Left kidney (tissue), 2 donors: Measurements from ENCODE around the gene SYTL3. TPM values are rescaled to one million over a fixed set of nuclear protein-coding genes. Genes with fewer than 3 reads are reported as not detected.
"Not testable (repeated sequence)": the region's sequence is repeated elsewhere in the genome, so short reads cannot be mapped to it uniquely, and the experiment has no call there.

Source experiments
- DNase-seq: peaks from one replicate; pipeline ENCODE4 v3.0.0-alpha.2; 2013
- polyA plus RNA-seq: library from polyadenylated mRNA; unstranded; fragments of 120-200 nt; gene quantifications from one replicate; pipeline ENCODE4 v1.2.1, GENCODE V29; 2013; ENCODE audit not compliant: insufficient read length

The SYTL3 gene
- polyA plus RNA-seq, 1 donor, result 3.4 TPM

DNA sequence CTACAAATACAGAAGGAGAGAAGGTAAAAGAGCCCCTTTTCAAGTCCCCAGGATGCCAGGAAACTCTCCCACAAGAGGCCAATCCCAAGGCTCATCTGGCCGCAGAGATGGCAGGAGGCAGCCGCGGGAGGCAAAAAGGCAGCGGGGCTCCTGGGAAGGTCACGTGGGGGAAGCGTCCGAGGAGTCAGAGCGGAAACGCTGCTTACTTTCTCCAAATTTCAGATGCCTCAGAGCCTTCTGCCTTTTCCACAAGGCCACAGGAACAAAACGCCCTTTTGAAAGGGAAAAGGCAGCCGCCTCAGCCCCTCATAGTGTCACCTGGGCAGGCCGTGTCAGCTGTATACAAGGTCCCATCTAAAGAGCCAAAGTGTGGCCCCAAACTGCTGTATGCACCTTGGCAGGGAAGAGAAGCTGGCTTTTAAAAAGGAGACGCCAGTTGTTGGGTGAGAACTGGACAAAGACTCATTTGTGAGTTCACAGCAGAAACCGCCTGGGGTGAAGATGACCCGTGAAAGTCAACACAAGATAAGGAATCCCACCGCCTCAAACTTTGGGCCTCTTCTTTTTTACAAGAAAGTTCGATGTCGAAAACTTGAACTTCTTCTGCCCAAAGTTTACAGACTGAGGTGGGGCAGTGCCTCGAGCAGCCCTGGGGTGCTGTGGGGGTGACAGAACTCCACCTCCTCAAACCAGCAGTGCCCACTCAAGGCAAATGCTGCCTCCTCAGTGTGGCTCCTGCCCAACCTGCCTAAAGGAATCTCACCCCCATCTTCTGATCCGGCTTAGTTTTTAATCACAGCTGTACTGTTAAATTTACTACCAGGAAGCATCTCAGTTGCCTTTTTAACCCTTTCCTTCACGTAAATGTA, 124.0 kb downstream of the SYTL3 start:
- DNase-seq, result no peak

DNA sequence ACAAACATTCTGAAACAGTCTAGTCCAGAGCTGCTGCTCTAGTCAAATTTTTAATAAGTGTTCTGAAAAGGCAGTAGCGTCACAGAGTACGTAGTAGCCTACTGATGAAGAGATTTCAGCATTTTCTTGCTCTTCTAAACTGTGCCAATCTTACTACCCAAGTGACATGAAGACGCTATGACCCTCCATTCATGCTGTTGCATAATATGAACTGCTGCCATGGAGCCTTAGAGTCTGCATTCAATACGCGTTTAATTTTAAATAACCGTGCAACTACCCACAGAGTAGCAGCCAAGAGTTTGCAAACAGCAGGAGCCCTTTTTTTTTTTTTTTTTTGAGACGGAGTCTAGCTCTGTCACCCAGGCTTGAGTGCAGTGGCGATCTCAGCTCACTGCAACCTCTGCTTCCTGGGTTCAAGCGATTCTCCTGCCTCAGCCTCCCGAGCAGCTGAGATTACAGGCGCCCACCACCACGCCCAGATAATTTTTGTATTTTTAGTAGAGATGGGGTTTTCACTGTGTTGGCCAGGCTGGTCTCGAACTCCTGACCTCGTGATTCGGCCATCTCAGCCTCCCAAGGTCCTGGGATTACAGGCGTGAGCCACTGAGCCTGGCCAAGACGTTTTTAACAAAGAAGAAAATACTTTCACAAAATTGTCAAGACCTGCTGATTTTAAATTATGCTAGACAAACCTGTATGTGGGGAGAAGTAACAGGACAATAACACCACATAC, 125.0 kb downstream of the SYTL3 start:
- DNase-seq, result no peak

DNA sequence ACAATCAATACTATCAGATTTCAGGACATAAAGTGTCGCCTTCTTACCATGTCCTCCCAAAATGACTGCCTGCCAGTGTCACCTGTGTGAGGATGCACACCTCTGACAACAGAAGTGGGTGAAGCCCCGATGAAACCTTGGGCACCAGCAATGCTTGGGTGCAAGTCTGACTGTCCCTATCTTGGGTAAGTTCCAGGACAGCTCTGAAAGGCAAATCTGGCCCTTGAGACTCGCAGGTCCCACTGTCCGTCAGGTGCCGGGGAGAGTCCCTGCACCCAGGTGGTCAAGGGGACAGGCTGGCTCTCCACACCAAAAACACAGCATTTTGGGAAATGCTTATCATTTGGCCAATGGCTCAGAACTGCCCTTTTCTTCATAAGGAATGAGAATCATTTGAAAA, 126.0 kb downstream of the SYTL3 start:
- DNase-seq, result no peak

DNA sequence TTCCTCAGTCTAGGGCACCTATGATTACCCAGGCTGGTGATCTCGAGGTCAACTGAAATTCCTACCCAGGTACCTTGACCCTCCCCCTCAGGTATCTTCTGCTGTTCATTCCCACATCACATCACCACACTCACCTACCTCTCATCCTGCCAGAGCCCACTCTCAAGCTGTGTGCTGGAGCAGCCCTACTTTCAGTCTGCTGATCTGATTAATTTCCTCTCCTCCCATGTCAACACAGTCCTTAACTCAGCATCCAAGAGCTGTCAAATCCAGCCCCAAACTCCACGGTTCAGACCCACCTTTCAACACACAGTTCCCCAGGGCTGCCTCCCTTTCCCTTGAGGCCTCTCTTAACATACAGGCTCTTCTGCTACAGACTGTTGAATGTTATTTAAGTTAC, 126.9 kb downstream of the SYTL3 start:
- DNase-seq, result no peak

DNA sequence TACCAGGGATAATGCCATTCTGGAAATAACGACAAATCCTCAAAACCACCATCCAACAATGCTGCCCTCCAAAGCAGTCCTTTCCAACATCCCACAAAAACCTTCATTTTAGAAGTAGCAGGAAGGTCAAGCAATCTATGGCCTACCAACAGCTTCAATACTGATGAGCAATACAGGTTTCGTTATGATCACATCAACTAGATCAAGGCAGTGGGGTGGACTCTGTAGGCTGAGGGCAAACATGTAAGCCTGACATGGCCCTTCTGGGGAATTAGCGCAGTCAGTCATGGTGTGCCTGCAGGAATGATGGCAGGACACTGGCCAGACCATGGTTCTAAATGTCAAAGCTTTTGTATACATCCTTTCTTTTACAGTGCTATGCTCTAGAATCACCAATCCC, 127.7 kb downstream of the SYTL3 start:
- no peak for DNase-seq

DNA sequence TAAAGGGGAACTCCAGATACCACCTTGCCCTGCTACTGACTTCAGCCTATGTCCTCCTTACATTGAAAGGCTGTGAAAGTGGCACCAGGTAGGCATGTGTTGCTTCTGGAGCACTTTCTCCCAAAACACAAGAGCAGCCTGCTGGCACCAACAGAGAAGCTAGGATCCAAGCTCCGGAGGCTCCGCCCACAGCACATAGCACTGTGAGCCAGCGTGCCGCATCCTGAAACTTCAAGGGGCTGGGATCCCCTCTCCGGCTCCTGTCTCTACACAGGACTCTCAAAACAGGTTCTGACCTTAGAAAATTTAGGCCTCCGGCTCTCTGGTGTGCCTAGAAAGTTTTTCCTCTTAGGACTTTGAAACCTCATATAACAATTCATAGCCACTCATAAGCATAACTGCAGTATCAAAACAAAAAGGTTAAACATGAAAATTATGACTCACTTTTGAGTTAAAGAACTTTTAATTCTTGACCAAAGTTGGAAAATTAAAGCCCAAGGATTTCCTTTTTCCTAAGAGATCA, 128.2 kb downstream of the SYTL3 start:
- no peak for DNase-seq

DNA sequence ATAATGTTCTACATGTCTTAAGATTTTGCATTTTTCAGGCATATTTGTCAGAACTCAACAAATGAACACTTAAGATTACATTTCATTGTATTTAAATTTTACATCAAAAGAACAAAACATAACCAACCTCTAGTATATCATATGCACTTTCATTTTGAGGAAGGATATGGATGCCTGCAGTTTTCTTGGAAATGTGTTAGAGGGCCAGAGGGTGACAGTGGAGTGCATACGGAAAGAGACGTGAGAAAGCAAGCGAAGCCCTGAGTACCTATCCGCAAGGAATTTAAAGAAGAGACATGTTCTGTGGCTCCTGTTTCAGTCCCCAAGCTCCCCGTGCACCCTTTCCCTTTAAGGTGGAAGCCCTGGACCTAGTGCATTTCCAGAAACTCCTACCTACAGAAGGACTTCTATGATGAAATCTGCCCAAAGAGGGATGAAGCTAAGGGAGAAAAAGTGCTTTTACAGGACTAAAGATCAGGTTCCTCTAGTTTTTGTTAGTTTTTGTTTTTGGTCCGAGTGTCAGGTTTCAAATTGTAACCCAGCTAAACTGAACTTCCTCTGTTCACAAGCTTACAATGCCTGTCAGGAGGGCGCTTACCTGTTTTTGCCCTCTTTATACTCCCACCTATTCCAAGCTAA, 130.5 kb downstream of the SYTL3 start:
- no peak for DNase-seq

DNA sequence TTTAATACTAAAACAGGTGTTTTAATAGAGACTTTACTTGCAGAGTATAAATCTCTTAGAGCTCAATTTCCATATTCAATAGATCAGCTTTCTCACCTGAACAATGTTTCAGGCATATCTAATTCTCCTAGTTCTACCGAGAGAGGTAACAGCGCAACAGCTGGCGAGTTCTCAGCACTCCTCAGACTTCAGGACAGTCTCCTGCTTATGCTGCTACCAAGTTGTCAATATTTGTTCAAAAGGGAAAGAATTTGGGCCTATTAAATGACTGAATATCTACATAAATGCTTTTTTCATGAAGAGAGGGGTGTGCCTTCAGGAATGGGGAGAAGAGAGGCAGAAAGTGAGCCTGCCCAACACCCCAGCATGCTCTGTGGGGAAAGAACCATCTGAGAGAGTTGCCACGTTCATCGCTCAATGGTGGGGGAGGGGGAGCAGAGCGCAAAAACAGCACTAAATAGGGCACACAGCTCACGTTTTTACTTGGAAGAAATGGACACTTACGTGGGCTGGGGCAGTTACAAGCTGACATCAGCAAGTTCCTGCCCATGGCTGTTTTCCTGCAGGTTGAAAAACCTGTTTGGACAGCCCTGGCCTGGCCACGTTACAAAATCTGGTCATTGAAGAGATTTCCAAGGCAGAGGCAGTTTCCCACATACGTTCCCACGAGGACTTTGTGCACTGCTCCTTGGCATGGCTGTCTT, 131.3 kb downstream of the SYTL3 start:
- DNase-seq, result no peak

DNA sequence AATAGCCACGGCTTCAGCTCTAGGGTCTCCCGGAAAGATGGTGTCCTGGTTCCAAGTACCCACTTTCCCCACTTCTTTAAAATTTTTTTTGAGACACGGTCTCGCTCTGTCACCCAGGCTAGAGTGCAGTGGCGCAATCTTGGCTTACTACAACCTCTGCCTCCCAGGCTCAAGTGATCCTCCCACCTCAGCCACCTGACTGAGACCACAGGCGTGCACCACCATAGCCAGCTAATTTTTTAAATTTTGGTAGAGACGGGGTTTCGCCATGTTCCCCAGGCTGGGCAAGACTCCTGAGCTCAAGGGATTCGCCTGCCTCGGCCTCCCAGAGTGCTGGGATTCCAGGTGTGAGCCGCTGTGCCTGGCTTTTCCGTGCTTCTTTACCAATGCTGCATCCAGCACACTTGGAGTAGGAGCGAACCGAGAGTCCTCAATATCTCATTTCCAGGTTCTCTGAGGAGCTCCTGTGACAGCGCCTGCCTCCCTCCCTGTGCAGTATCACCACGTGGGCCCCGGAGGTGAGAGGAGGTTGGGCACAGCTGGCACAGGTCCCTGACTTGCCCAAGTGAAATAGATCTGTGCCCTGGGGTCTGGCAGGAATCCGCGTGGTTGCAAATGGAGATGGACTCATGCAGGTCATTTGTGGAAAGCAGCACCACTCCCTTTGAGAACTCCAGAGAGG, 132.0 kb downstream of the SYTL3 start:
- DNase-seq, result no peak

DNA sequence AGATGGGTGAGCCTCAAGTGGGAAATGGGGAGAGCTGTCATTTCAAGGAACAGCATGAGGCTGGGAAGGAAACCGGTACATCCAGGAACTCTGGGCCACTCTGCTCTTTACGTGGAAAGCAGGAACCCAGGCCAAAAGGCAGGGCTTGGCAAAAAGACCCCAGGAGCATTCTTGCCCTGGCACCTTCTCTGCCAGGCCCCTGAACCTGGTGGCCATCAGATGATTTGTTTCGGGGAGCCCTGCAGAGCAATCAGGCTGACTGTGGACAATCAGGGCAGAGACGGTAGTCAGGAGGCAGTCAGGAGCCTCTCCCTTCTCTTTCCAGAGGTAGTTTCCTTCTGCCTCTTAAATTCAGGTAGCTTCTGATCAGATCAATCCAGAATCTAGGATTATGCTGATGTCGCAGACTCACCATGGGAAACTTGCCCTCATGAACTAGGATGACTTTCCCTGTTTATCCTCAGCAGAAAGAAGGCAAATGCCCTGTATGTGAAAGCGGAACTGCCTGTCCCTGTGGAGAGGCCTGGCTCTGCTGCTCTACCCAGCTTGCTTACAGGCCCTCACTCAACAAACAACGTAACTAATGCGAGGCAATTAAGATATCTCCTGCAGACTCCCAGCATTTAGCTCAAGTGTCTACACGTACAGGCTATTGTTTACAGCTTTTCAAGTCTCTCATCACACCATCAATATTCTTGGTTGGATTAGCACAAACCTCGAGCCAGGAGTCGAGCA, 132.7 kb downstream of the SYTL3 start:
- DNase-seq, result no peak

DNA sequence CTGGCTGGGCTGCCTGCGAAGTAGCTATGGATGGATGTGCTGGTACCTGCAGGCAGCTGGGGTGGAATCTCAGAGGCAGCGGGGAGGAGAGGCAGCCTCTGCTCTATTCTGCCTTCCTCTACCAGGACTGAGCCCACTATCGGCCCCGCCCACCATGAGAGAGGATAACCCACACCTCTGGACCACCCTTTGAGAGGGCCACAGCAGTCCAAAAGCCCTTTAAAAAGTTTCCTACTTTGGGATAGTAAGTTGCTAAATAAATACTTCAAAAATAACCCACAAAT, 133.3 kb downstream of the SYTL3 start:
- no peak for DNase-seq

DNA sequence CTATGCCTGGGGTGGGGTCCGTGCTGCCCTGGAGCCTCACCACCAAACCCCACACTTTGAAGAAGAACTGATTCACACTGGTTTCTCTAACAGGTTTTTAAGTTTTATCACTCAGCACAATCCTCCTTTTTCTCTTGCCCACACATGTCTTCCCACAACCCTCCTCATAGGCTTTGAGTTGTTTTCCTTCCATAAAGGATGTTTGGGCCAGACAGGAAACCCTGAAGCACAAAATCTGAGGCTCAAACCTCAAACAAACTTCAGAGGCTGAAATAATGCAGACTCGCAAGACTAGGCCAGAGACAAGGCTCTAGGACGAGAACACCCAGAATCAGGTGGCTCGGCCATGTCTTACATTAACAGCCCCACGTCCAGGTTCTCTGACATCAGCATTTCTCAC, 134.0 kb downstream of the SYTL3 start:
- DNase-seq, result no peak

DNA sequence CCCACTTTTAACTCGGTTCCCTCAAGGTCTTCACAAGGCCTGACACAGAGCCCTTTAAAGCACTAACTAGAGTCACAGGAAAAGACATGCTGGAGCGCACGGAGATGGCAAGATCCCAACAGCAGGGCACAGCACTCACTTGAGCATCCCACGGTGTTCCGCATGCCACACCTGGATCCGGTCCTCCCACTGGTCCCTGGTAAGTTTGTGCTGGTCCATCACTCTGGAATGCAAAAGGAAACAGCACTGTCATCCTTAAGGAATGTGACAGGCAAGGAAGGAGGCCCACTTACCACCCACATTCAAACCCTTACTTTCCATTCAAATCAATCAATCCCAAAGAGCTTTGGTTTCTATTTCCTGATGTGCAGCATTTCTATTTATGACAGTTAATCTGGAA, 134.7 kb downstream of the SYTL3 start:
- DNase-seq, result no peak

DNA sequence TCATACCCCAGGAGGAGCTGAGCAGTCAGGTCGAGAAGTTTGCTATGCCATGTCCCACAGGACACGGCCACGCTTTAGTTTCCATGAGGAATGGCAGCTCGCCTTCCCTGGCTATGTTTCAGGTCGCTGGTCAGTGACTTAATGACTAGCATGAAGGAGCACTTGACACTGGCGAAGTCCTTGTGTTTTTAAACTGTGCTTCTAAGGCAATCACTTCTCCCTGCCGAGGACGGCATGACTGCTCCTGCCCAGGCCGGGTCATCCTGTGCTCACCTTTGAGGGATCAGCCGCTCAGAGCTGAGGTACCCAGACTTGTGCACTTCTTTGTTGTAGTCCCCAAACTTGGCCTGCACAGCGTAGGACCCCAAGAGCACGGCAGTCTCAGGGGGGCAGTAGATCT, 135.2 kb downstream of the SYTL3 start:
- no peak for DNase-seq

DNA sequence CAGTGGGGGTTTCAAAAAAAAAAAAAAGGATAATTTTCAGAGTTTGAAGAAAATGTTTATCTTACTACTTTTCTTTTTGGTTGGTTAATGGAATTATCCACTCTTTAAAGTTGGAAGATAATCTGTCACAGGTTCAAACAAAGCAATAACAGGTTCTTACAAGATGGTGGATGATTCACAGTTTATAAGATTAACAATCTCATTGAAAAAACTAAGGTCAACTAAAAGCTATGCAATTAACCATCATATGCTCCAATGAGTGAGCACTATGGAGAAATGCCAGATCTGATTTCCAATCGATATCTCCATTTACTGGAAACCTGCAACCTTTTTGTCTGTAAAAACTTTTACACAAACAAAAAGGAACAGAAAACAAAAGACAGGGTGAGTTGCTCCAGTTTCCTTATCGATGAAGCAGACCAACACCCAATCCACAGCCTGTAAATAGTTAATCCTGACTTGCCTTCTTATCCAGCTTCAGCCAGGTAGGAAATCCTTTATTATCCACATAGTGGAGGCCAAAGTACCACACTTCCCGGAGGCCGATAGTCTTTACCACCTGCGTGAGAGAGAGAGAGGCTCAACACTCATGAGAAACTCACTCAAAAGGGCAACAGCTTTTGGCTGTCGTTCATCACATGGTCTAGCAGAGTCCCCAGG, 136.9 kb downstream of the SYTL3 start:
- DNase-seq, result no peak

DNA sequence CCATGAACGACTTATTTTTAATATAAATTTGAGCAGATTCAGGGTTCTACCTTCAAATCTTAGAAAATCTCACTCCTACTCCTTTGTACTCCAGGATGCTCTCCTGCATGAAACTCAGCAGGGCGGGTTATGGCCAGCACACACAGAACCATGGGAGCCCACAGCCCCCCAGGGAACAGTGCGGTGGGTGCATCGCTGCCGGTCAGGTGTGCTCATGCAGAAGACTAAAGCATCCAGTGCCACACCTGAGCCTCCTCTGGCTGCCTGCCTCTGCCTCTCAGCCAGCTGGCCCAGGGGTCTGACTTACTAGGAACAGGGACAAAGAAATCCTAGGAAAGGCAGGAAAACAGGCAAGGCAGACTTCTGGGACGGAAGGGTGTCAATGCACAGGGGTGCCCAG, 137.5 kb downstream of the SYTL3 start:
- no peak for DNase-seq

DNA sequence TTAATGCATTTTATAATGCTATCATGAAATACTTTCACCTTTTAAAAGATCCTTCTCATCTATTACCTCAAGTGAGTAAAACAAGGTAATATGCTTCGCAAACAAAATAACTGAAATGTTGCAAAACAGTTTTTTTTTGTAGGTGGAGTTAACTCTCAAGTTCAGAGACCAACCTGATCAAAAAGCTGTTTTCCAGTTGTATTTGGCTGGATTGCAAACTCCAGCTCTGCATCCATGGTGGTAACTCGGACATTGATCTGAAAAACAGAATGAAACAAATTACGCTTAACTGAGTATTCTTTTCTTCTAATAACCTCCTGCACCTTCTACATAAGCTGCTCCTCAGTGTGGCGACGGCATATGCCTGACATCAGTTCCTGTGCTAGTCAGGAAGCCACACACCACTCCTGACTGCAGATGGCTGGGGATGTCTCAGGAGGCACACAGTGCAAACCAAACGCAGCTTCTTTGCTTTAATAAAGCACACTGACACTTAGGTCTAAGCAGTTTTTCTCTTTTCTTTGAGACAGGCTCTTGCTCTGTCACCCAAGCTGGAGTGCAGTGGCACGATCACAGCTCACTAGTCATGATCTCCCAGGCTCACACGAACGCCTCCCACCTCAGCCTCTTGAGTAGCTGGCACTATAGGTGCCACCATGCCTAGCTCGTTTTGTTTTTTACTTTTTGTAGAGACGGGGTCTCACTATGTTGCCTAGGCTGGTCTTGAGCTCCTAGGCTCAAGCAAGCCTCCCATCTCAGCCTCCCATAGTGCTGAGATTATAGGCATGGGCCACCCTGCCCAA, 139.5 kb downstream of the SYTL3 start:
- no peak for DNase-seq

DNA sequence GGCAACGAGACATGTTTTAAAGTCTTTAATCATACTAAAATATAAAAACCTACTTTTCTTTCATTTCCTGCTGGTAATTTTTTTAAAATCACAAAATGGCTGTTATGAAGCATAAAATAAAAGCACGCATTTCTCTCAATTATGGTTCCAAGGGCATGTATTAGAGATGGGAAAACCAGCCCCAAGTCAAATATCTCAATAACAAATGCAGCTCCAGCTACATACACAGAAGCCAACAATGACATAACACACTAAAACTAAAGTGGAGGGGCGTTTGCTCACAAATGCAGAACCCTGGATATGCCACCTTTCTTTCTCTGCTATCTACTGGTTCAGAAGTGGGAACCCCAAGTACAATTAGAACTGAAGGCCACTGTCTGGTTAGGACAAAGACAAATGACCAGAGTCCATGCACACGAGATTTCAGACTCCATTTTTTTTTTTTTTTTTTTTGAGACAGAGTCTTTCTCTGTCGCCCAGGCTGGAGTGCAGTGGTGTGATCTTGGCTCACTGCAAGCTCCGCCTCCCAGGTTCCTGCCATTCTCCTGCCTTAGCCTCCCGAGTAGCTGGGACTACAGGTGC, 141.5 kb downstream of the SYTL3 start:
- DNase-seq, result no peak

DNA sequence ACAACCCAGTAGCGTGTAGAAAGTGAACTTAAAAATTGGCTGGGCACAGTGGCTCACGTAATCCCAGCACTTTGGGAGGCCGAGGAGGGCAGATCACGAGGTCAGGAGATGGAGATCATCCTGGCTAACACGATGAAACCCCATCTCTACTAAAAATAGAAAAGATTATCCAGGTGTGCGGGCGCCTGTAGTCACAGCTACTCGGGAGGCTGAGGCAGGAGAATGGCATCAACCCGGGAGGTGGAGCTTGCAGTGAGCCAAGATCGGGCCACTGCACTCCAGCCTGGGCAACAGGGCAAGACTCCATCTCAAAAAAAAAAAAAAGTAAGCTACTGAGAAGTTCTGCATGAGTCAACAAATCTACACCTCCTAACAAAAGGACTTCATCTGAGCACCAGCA, 142.7 kb downstream of the SYTL3 start:
- not testable (repeated sequence) for DNase-seq
